GM12878 (cell line): ENCODE data around the gene FGF11. TPM values are rescaled to one million over a fixed set of nuclear protein-coding genes. Genes with fewer than 3 reads are reported as not detected.

Experiments
- ASH2L ChIP-seq: fragments of 300-600, 200-600 bp; sonication (generic); IDR thresholded peaks from 2 replicates; pipeline ENCODE4 v1.6.1; 2017; ENCODE audit warnings: low read depth, mild to moderate bottlenecking, borderline replicate concordance
- CHD1 ChIP-seq: IDR thresholded peaks from 2 replicates; pipeline ENCODE4 v1.6.1; 2012; ENCODE audit warnings: low read depth, low read length, improper control_type of control experiment
- ETV6 ChIP-seq, 2 experiments: fragments of 450-650 bp in 1 of 2; IDR thresholded peaks in 1 of 2; conservative IDR thresholded peaks in 1 of 2; 2 replicates each; pipeline ENCODE4 v1.6.1; 2014; ENCODE audit warnings: antibody characterized with exemption in 1 of 2, borderline replicate concordance in 1 of 2, low read depth in 1 of 2, mild to moderate bottlenecking in 1 of 2, moderate library complexity in 1 of 2
- FOXM1 ChIP-seq: IDR thresholded peaks from 2 replicates; pipeline ENCODE4 v1.6.1; 2012; ENCODE audit warnings: low read depth, mild to moderate bottlenecking, inconsistent platforms, low read length, moderate library complexity
- KAT2A ChIP-seq: conservative IDR thresholded peaks from 2 replicates; pipeline ENCODE4 v1.6.1; 2011; ENCODE audit warnings: low read depth, low read length; ENCODE audit not compliant: control insufficient read depth
- MTA2 ChIP-seq: fragments of 450-650 bp; IDR thresholded peaks from 2 replicates; pipeline ENCODE4 v1.6.1; 2016; ENCODE audit warnings: low read depth, mild to moderate bottlenecking, moderate library complexity
- MTA3 ChIP-seq: IDR thresholded peaks from 2 replicates; pipeline ENCODE4 v1.6.1; 2012; ENCODE audit warnings: low read length, inconsistent platforms, borderline replicate concordance
- MXI1 ChIP-seq: fragments of 150-350 bp; IDR thresholded peaks from 2 replicates; pipeline ENCODE4 v1.6.1; 2011; ENCODE audit warnings: low read depth, mild to moderate bottlenecking, inconsistent platforms, low read length, improper control_type of control experiment
- NFXL1 ChIP-seq: fragments of 450-650 bp; IDR thresholded peaks from 2 replicates; pipeline ENCODE4 v1.6.1; 2017; ENCODE audit warnings: antibody characterized with exemption, mild to moderate bottlenecking, borderline replicate concordance
- RBBP5 ChIP-seq: fragments of 200-600 bp; sonication (generic); conservative IDR thresholded peaks from 2 replicates; pipeline ENCODE4 v1.6.1; 2016
- SMAD1 ChIP-seq: fragments of 450-650 bp; IDR thresholded peaks from 2 replicates; pipeline ENCODE4 v1.6.1; 2018; ENCODE audit warnings: mild to moderate bottlenecking, low read depth; ENCODE audit not compliant: partially characterized antibody
- ZNF207 ChIP-seq: fragments of 450-650 bp; IDR thresholded peaks from 2 replicates; pipeline ENCODE4 v1.6.1; 2014; ENCODE audit warnings: antibody characterized with exemption, mild to moderate bottlenecking, borderline replicate concordance
- ZNF622 ChIP-seq: fragments of 450-650 bp; IDR thresholded peaks from 2 replicates; pipeline ENCODE4 v1.6.1; 2017; ENCODE audit warnings: mild to moderate bottlenecking, inconsistent platforms
- polyA plus RNA-seq, 11 experiments: library from polyadenylated mRNA; depleted of rRNA in 4 of 11; unstranded in 6 of 11; stranded (reverse) in 5 of 11; fragments of >200 nt; fragmentation: Nextera tagmentation in 4 of 11; fragmentation: Illumina TruSeq in 1 of 11; extraction: Ambion mirVana in 4 of 11; extraction: Trizol in 1 of 11; gene quantifications; 1 replicate in 1 of 11; 2 replicates in 10 of 11; pipeline versions ENCODE4 v1.2.1 to v1.2.3, GENCODE V29; 2011 to 2016; ENCODE audit warnings: inconsistent platforms in 2 of 11, missing spikeins in 2 of 11, low read depth in 1 of 11
- total RNA-seq, 4 experiments: library from RNA; depleted of rRNA in 3 of 4; stranded (reverse); fragments of >200 nt in 3 of 4; fragmentation: Illumina TruSeq in 1 of 4; extraction: Trizol in 1 of 4; gene quantifications; 2 replicates each; pipeline versions ENCODE4 v1.2.1 to v1.2.3, GENCODE V29; 2013 to 2021
- TF ChIP-seq, protein P1 (sequence below): fragments of 450-650 bp; conservative IDR thresholded peaks from 2 replicates; pipeline ENCODE4 v1.6.1; 2017; ENCODE audit warnings: mild to moderate bottlenecking, moderate library complexity
- TF ChIP-seq, protein P2 (sequence below): fragments of 450-650 bp; IDR thresholded peaks from 2 replicates; pipeline ENCODE4 v1.6.1; 2016; ENCODE audit warnings: mild to moderate bottlenecking, moderate library complexity, borderline replicate concordance
- TF ChIP-seq, protein P3 (sequence below): fragments of 450-650 bp; IDR thresholded peaks from 2 replicates; pipeline ENCODE4 v1.6.1; 2017; ENCODE audit warnings: mild to moderate bottlenecking, moderate library complexity
- TF ChIP-seq, protein P4 (sequence below): IDR thresholded peaks from 2 replicates; pipeline ENCODE4 v1.6.1; 2012; ENCODE audit warnings: low read depth, low read length, improper control_type of control experiment

The FGF11 gene
- total and polyA plus RNA-seq, 10 of the 15 experiments (the other 5 are each of a cell fraction or from before 2014, with no cell fraction given): 0.69 to 21.1 (median 2.6) TPM

DNA sequence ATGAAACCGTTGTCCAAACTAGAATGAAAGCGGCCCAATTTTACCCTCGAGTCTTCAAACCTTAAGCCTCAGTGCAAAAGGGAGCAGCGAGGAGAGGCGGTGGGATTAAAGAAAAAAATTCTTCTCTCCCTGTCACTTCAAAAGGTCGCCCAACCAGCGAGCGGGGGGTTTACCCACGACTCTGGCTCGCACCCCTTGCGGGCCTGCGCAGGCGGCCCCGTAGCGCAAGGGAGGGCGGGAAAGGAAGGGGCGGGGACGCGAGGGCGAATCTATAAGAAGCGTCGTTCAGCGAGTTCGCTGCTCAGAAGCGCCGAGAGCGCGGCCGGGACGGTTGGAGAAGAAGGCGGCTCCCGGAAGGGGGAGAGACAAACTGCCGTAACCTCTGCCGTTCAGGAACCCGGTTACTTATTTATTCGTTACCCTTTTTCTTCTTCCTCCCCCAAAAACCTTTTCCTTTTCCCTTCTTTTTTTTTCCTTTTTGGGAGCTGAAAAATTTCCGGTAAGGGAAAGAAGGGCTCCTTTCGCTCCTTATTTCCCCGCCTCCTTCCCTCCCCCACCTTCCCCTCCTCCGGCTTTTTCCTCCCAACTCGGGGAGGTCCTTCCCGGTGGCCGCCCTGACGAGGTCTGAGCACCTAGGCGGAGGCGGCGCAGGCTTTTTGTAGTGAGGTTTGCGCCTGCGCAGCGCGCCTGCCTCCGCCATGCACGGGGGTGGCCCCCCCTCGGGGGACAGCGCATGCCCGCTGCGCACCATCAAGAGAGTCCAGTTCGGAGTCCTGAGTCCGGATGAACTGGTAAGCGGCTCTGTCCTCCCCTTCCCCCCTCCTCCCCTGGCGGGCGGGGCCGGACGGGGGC lies 45.0 kb downstream of the FGF11 start, which contains the start of gene POLR2A (continued):
- TF ChIP-seq RBBP5 (no peak; the same call in 1 of the 2 replicates), KAT2A (no peak; the same call in 1 of the 2 replicates), ZNF622 (no peak), MXI1 (no peak; the same call in 1 of the 2 replicates), NFXL1 (no peak), FOXM1 (0 out of 2 replicates have a peak, but pooled peaks have one; percentile 47), SMAD1 (peak; percentile 98), MTA2 (peak; percentile 78), CHD1 (peak; percentile 97), ASH2L (0 out of 2 replicates have a peak, but pooled peaks have one; percentile 15), ETV6 (conservative IDR thresholded peaks at IDR 0.05 in 1 of 2, IDR thresholded peaks at IDR 0.05 in 1 of 2; ENCODE audit: borderline replicate concordance in 1 of 2, low read depth in 1 of 2) (peak in 1 of 2 experiments; percentile 3; a peak in 2 of 4 replicates), MTA3 (peak; percentile 92; the same call in 1 of the 2 replicates), ZNF207 (0 out of 2 replicates have a peak, but pooled peaks have one; percentile 24)
- TF ChIP-seq, protein P1, sequence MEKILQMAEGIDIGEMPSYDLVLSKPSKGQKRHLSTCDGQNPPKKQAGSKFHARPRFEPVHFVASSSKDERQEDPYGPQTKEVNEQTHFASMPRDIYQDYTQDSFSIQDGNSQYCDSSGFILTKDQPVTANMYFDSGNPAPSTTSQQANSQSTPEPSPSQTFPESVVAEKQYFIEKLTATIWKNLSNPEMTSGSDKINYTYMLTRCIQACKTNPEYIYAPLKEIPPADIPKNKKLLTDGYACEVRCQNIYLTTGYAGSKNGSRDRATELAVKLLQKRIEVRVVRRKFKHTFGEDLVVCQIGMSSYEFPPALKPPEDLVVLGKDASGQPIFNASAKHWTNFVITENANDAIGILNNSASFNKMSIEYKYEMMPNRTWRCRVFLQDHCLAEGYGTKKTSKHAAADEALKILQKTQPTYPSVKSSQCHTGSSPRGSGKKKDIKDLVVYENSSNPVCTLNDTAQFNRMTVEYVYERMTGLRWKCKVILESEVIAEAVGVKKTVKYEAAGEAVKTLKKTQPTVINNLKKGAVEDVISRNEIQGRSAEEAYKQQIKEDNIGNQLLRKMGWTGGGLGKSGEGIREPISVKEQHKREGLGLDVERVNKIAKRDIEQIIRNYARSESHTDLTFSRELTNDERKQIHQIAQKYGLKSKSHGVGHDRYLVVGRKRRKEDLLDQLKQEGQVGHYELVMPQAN: no peak; the same call in 1 of the 2 replicates
- TF ChIP-seq, protein P2, sequence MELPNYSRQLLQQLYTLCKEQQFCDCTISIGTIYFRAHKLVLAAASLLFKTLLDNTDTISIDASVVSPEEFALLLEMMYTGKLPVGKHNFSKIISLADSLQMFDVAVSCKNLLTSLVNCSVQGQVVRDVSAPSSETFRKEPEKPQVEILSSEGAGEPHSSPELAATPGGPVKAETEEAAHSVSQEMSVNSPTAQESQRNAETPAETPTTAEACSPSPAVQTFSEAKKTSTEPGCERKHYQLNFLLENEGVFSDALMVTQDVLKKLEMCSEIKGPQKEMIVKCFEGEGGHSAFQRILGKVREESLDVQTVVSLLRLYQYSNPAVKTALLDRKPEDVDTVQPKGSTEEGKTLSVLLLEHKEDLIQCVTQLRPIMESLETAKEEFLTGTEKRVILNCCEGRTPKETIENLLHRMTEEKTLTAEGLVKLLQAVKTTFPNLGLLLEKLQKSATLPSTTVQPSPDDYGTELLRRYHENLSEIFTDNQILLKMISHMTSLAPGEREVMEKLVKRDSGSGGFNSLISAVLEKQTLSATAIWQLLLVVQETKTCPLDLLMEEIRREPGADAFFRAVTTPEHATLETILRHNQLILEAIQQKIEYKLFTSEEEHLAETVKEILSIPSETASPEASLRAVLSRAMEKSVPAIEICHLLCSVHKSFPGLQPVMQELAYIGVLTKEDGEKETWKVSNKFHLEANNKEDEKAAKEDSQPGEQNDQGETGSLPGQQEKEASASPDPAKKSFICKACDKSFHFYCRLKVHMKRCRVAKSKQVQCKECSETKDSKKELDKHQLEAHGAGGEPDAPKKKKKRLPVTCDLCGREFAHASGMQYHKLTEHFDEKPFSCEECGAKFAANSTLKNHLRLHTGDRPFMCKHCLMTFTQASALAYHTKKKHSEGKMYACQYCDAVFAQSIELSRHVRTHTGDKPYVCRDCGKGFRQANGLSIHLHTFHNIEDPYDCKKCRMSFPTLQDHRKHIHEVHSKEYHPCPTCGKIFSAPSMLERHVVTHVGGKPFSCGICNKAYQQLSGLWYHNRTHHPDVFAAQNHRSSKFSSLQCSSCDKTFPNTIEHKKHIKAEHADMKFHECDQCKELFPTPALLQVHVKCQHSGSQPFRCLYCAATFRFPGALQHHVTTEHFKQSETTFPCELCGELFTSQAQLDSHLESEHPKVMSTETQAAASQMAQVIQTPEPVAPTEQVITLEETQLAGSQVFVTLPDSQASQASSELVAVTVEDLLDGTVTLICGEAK: peak; percentile 35; the same call in 1 of the 2 replicates
- TF ChIP-seq, protein P3, sequence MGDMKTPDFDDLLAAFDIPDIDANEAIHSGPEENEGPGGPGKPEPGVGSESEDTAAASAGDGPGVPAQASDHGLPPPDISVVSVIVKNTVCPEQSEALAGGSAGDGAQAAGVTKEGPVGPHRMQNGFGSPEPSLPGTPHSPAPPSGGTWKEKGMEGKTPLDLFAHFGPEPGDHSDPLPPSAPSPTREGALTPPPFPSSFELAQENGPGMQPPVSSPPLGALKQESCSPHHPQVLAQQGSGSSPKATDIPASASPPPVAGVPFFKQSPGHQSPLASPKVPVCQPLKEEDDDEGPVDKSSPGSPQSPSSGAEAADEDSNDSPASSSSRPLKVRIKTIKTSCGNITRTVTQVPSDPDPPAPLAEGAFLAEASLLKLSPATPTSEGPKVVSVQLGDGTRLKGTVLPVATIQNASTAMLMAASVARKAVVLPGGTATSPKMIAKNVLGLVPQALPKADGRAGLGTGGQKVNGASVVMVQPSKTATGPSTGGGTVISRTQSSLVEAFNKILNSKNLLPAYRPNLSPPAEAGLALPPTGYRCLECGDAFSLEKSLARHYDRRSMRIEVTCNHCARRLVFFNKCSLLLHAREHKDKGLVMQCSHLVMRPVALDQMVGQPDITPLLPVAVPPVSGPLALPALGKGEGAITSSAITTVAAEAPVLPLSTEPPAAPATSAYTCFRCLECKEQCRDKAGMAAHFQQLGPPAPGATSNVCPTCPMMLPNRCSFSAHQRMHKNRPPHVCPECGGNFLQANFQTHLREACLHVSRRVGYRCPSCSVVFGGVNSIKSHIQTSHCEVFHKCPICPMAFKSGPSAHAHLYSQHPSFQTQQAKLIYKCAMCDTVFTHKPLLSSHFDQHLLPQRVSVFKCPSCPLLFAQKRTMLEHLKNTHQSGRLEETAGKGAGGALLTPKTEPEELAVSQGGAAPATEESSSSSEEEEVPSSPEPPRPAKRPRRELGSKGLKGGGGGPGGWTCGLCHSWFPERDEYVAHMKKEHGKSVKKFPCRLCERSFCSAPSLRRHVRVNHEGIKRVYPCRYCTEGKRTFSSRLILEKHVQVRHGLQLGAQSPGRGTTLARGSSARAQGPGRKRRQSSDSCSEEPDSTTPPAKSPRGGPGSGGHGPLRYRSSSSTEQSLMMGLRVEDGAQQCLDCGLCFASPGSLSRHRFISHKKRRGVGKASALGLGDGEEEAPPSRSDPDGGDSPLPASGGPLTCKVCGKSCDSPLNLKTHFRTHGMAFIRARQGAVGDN: peak; percentile 99
- TF ChIP-seq, protein P4, sequence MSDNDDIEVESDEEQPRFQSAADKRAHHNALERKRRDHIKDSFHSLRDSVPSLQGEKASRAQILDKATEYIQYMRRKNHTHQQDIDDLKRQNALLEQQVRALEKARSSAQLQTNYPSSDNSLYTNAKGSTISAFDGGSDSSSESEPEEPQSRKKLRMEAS: no peak; the same call in 1 of the 2 replicates
